NT2/D1 (cell line): ENCODE data around the gene ARSI.

Experiments
- SUZ12 ChIP-seq: IDR thresholded peaks from 2 replicates; pipeline ENCODE4 v1.6.1; 2011; ENCODE audit not compliant: insufficient read length, insufficient read depth; ENCODE audit errors: extremely low read depth
- YY1 ChIP-seq: IDR thresholded peaks from 2 replicates; pipeline ENCODE4 v1.6.1; 2011; ENCODE audit not compliant: insufficient read length, insufficient read depth

- no peak for TF ChIP-seq YY1
- no peak for TF ChIP-seq SUZ12
Observed at GRCh38 chr5:150285114-150285513, 17.6 kb downstream of the ARSI start.
